DND-41 (cell line): ENCODE data around the gene CNOT2.

Source experiments
- CTCF ChIP-seq: IDR thresholded peaks from 2 replicates; pipeline ENCODE4 v1.5.1; 2012; ENCODE audit warnings: borderline replicate concordance, low read length, moderate library complexity, mild to moderate bottlenecking; ENCODE audit not compliant: poor library complexity, severe bottlenecking; ENCODE audit errors: extremely low read depth
- EZH2 ChIP-seq: IDR thresholded peaks from 3 replicates; pipeline ENCODE4 v1.6.1; 2012; ENCODE audit warnings: borderline replicate concordance, low read depth, mild to moderate bottlenecking, moderate library complexity, low read length, inconsistent platforms; ENCODE audit not compliant: severe bottlenecking

GRCh38 chr12:70255311-70255710, 12.1 kb downstream of the CNOT2 start:
- TF ChIP-seq EZH2 = no peak
- TF ChIP-seq CTCF = no peak
